Effector CD4-positive, alpha-beta T cell (primary cell): ENCODE measurements around the gene PLA2G4E.

Experiments
- DNase-seq: peaks from one replicate; pipeline ENCODE4 v3.0.0-alpha.2; 2020

PLA2G4E gene

GRCh38 chr15:41992151-41992802, 28.6 kb downstream of the PLA2G4E start:
- DNase-seq = no peak

- no peak for DNase-seq
These were observed 30.2 kb downstream of the PLA2G4E start for GRCh38 chr15:41990691-41991090.

- DNase-seq = no peak
These were observed 30.6 kb downstream of the PLA2G4E start for GRCh38 chr15:41990243-41990605.

- DNase-seq = peak; percentile 74
These were observed 31.1 kb downstream of the PLA2G4E start for GRCh38 chr15:41989573-41990242.

GRCh38 chr15:41988896-41989572, 31.8 kb downstream of the PLA2G4E start:
- DNase-seq = no peak

GRCh38 chr15:41987925-41988275, 32.9 kb downstream of the PLA2G4E start:
- no peak for DNase-seq

GRCh38 chr15:41987246-41987924, 33.5 kb downstream of the PLA2G4E start:
- no peak for DNase-seq

GRCh38 chr15:41985236-41986160, 35.3 kb downstream of the PLA2G4E start:
- no peak for DNase-seq

- no peak for DNase-seq
These were observed 36.2 kb downstream of the PLA2G4E start for GRCh38 chr15:41984622-41985021.

GRCh38 chr15:41983621-41984571, 36.9 kb downstream of the PLA2G4E start:
- no peak for DNase-seq

- no peak for DNase-seq
These were observed 37.6 kb downstream of the PLA2G4E start for GRCh38 chr15:41983221-41983620.

- DNase-seq = no peak
These were observed 38.5 kb downstream of the PLA2G4E start for GRCh38 chr15:41982133-41982930.

- no peak for DNase-seq
These were observed 39.3 kb downstream of the PLA2G4E start for GRCh38 chr15:41981371-41982132.

- no peak for DNase-seq
These were observed 40.1 kb downstream of the PLA2G4E start for GRCh38 chr15:41980654-41981323.

- DNase-seq = no peak
These were observed 41.2 kb downstream of the PLA2G4E start for GRCh38 chr15:41979493-41980266.

- no peak for DNase-seq
These were observed 42.3 kb downstream of the PLA2G4E start for GRCh38 chr15:41978534-41978933.

- no peak for DNase-seq
These were observed 43.0 kb downstream of the PLA2G4E start for GRCh38 chr15:41977757-41978383.

GRCh38 chr15:41975669-41976068, 45.2 kb downstream of the PLA2G4E start:
- DNase-seq = no peak
